ENCODE data around the gene NDUFS7.

NDUFS7 gene

DNA sequence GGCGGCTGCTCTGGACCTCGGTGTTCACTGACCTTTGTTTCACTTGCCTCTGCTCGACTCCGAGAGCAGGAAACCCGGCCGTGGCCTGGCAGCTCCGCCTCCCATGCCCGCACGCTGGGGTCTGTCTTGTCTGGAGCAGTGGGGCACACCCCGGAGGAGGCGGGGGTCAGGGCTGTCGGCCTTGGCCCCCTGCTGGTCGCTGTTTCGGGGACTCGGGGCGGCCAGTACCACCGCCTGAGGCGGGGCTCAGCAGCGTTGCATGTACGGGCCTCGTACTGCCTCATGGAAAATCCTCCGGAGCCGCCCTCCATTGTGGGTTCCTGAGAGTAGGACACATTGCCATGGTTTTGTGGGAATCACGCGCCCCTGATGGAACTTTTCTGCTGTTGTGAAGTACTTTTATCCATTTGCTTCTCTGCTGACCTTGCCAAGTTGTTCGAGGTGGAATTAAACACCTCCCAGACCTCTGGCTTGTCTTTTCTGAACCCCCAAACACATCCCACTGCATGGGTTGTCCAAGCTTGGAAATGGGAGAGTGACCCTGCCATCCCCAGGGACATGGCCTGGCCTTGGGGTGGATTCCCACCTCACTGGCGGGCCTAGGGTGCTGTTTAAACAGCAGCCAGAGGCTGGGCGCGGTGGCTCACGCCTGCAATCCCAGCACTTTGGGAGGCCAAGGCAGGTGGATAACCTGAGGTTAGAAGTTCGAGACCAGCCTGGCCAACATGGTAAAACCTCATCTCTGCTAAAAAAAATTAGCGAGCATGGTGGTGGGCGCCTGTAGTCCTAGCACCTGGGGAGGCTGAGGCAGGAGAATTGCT is 5.5 kb upstream of the NDUFS7 start:
- DNase-seq (ENCODE audit: low spot score), result no peak
- in situ Hi-C loops (cut with MboI; ENCODE audit: low pct_unique_long_range_greater_than_20kb, low sequenced_read_pairs, unreplicated experiment), result loop anchor here (25.0 kb wide), 1 partner anchor 91 kb away; the partner anchor contains the start of genes EFNA2 and FAM174C
- TF ChIP-seq, protein P1, sequence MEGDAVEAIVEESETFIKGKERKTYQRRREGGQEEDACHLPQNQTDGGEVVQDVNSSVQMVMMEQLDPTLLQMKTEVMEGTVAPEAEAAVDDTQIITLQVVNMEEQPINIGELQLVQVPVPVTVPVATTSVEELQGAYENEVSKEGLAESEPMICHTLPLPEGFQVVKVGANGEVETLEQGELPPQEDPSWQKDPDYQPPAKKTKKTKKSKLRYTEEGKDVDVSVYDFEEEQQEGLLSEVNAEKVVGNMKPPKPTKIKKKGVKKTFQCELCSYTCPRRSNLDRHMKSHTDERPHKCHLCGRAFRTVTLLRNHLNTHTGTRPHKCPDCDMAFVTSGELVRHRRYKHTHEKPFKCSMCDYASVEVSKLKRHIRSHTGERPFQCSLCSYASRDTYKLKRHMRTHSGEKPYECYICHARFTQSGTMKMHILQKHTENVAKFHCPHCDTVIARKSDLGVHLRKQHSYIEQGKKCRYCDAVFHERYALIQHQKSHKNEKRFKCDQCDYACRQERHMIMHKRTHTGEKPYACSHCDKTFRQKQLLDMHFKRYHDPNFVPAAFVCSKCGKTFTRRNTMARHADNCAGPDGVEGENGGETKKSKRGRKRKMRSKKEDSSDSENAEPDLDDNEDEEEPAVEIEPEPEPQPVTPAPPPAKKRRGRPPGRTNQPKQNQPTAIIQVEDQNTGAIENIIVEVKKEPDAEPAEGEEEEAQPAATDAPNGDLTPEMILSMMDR (IDR thresholded peaks at IDR 0.05; ENCODE audit: extremely low read depth, insufficient read depth, missing control alignments), result no peak

GRCh38 chr19:1379126-1379905 is 4.4 kb upstream of the NDUFS7 start:
- TF ChIP-seq, protein P1 (IDR thresholded peaks at IDR 0.05; ENCODE audit: extremely low read depth, insufficient read depth, missing control alignments), result no peak
- DNase-seq (ENCODE audit: low spot score), result no peak
- in situ Hi-C loops (cut with MboI; ENCODE audit: low pct_unique_long_range_greater_than_20kb, low sequenced_read_pairs, unreplicated experiment), result loop anchor here (25.0 kb wide), 1 partner anchor 92 kb away; the partner anchor contains the start of genes EFNA2 and FAM174C

DNA sequence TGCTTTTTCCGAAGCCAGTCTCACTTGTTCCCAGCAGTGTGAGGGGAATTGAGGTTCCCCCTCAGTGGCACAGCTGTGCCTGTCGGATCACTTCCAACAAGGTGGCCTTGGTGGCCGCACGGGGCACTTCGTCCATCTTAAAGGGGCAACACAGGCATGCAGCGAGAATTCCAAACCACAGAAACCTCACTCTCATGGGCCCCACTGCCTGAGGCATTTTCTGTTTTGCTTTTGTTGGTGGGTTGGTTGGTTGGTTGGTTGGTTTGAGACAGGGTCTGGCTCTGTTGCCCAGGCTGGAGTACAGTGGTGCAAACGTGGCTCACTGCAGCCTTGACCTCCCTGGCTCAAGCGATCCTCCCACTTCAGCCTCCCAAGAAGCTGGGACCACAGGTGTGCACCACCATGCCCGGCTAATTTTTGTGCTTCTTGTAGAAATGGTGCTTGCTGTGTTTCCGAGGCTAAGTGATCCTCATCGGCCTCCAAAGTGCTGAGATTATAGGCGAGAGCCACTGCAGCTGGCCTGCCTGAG is 3.7 kb upstream of the NDUFS7 start:
- TF ChIP-seq, protein P1 (IDR thresholded peaks at IDR 0.05; ENCODE audit: extremely low read depth, insufficient read depth, missing control alignments), result no peak
- DNase-seq (ENCODE audit: low spot score), result no peak
- in situ Hi-C loops (cut with MboI; ENCODE audit: low pct_unique_long_range_greater_than_20kb, low sequenced_read_pairs, unreplicated experiment), result loop anchor here (25.0 kb wide), 1 partner anchor 93 kb away; the partner anchor contains the start of genes EFNA2 and FAM174C

DNA sequence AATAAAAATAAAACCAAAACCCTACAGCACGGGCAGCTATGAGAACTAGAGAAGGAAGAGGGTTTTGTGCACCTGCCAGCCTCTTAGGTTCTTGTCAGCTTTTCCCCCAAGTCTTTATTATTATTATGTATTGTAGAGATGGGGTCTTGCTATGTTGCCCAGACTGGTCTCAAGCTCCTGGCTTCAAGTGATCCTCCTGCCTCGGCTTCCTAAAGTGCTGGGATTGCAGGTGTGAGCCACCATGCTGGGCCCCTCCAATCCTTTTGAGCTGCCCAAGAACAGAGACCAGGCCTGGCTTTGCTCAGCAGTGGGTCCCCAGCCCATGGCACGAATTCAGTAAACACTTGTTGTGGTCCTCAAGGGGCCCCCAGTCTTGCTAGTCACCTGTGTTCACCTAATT is 1.5 kb upstream of the NDUFS7 start:
- no peak for DNase-seq (ENCODE audit: low spot score)
- TF ChIP-seq, protein P1 (IDR thresholded peaks at IDR 0.05; ENCODE audit: extremely low read depth, insufficient read depth, missing control alignments), result no peak
- in situ Hi-C loops (cut with MboI; ENCODE audit: low pct_unique_long_range_greater_than_20kb, low sequenced_read_pairs, unreplicated experiment), result loop anchor here (25.0 kb wide), 1 partner anchor 95 kb away; the partner anchor contains the start of genes EFNA2 and FAM174C

- TF ChIP-seq, protein P1 (IDR thresholded peaks at IDR 0.05; ENCODE audit: extremely low read depth, insufficient read depth, missing control alignments), result no peak
- no peak for DNase-seq (ENCODE audit: low spot score)
- in situ Hi-C loops (cut with MboI; ENCODE audit: low pct_unique_long_range_greater_than_20kb, low sequenced_read_pairs, unreplicated experiment), result loop anchor here (25.0 kb wide), 1 partner anchor 96 kb away; the partner anchor contains the start of genes EFNA2 and FAM174C
These were observed 743 bp upstream of the NDUFS7 start for GRCh38 chr19:1383017-1383311.

DNA sequence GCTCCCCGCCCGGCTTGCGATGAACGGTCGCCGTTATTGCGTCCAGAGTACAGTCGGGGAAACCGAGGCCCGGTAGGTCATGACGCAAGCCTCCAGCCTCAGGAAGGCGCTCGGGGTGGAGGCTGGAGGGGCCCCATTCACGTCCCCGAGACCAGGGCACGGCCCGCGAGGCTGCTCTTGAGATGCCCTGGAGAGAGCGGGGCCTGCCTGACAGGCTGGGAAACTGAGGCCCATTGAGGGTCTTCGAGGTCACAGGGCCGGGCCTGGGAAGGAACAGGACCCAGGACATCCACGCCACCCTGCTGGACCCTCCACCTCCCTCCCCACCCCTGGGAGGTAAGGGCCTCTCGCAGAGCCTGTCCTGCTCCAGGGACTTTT is 367 bp downstream of the NDUFS7 start:
- DNase-seq (ENCODE audit: low spot score), result no peak
- in situ Hi-C loops (cut with MboI; ENCODE audit: low pct_unique_long_range_greater_than_20kb, low sequenced_read_pairs, unreplicated experiment), result loop anchor here (25.0 kb wide), 1 partner anchor 97 kb away; the partner anchor contains the start of genes EFNA2 and FAM174C
- TF ChIP-seq, protein P1 (IDR thresholded peaks at IDR 0.05; ENCODE audit: extremely low read depth, insufficient read depth, missing control alignments), result no peak
